ENCODE results near the gene ABCD4. TPM values are rescaled to one million over a fixed set of nuclear protein-coding genes. Genes with fewer than 3 reads are reported as not detected.
"Not testable (repeated sequence)": the region's sequence is repeated elsewhere in the genome, so short reads cannot be mapped to it uniquely, and the experiment has no call there.

Gene ABCD4
- total RNA-seq, 1 donor from 2014 or later = 23.6 TPM

DNA sequence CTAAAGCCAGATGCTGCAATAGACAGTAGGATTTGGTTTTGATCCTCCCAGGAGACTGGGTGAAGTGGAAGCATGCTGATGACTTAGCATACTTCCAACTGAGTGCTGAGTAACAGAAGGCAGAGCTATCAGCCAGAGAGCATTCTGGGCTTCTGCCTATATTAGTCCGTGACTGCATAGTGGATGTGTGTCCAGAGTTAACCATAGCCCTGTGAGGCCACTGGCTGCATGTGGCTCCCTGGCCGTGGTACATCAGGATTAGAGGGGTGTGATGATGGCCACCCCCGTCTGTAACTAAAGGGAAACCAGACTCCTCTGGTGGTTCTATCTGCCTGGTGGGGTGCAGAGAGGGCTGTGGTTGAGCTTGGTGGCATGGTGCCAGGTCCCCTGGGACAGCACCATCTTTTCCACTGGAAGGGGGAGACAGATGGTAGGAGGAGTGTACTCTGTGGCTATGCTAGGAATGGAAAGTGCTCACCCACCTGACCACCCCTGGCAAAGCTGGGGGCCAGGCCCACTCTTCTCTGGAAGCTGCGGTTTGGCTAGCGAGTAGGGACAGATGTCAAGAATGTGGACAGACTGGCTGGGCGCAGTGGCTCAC lies 27.4 kb downstream of the ABCD4 start:
- intact Hi-C loops (cut with micrococcal nuclease) = no loop called here
- H3K27me3 ChIP-seq (ENCODE audit: low read depth) = peaks cover 24% of the 10 kb centered on the region
- H3K4me1 ChIP-seq = no peaks in the 10 kb centered on the region
- no peak overlapping the region for H3K4me3 ChIP-seq
- TF ChIP-seq, protein P1, sequence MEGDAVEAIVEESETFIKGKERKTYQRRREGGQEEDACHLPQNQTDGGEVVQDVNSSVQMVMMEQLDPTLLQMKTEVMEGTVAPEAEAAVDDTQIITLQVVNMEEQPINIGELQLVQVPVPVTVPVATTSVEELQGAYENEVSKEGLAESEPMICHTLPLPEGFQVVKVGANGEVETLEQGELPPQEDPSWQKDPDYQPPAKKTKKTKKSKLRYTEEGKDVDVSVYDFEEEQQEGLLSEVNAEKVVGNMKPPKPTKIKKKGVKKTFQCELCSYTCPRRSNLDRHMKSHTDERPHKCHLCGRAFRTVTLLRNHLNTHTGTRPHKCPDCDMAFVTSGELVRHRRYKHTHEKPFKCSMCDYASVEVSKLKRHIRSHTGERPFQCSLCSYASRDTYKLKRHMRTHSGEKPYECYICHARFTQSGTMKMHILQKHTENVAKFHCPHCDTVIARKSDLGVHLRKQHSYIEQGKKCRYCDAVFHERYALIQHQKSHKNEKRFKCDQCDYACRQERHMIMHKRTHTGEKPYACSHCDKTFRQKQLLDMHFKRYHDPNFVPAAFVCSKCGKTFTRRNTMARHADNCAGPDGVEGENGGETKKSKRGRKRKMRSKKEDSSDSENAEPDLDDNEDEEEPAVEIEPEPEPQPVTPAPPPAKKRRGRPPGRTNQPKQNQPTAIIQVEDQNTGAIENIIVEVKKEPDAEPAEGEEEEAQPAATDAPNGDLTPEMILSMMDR (IDR thresholded peaks at IDR 0.05; ENCODE audit: borderline replicate concordance) = no peak
- peaks cover 17% of the 10 kb centered on the region for H3K9me3 ChIP-seq (replicated peaks)
- no peak for DNase-seq
- no peaks in the 10 kb centered on the region for H3K36me3 ChIP-seq
- H3K27ac ChIP-seq (replicated peaks) = no peak overlapping the region

DNA sequence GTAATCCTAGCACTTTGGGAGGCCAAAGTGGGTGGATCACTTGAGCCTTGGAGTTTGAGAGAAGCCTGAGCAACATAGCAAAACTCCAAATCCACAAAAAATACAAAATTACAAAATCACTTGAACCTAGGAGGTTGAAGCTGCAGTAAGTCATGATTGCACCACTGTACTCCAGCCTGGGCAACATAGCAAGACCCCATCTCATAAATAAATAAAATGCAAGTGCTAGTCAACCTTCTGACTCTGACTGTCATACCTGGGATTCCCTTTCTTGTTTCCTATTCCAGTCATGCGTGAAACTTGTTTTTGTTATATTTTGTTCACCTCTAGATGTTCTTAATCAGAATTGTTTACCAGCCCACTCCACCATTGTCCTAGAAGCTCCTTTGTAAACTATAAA lies 31.4 kb downstream of the ABCD4 start:
- Histone ChIP-seq H3K9me3 (replicated peaks) (no peaks in the 10 kb centered on the region), H3K4me1 (no peaks in the 10 kb centered on the region), H3K4me3 (no peak overlapping the region), H3K36me3 (no peaks in the 10 kb centered on the region), H3K27me3 (ENCODE audit: low read depth) (peaks cover 25% of the 10 kb centered on the region), H3K27ac (replicated peaks) (no peak overlapping the region)
- TF ChIP-seq, protein P1 (IDR thresholded peaks at IDR 0.05; ENCODE audit: borderline replicate concordance) = no peak
- DNase-seq = no peak
- intact Hi-C loops (cut with micrococcal nuclease) = no loop called here

DNA sequence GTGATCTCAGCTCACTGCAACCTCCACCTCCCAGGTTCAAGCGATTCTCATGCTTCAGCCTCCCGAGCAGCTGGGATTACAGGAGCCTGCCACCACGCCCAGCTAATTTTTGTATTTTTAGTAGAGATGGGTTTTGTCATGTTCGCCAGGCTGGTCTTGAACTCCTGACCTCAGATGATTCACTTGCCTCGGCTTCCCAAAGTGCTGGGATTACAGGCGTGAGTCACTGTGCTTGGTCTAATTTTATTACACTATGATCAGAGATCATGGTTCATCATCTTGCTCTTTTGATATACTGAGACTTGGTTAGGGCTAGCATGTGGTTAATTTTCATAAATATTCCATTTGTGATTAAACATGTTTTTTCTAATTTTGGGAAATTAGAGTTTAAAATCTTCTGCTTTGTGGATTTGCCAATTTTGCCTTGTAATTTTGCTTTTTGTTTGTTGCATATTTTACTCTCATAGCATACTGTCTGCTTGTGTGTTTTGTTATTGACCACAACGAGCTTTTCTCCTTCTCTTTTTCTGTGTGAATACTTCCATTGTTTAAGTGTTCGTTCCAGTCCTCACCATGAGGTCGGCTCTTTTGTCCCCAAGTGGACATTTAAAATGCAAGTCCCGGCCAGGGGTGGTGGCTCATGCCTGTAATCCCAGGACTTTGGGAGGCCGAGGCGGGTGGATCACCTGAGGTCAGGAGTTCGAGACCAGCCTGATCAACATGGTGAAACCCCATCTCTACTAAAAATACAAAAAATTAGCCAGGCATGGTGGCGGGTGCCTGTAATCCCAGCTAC lies 32.2 kb downstream of the ABCD4 start:
- DNase-seq; H3K36me3 ChIP-seq; H3K9me3 ChIP-seq (replicated peaks); H3K4me1 ChIP-seq; H3K27ac ChIP-seq (replicated peaks); intact Hi-C loops (cut with micrococcal nuclease); H3K4me3 ChIP-seq: not testable (repeated sequence)
- peaks cover 28% of the 10 kb centered on the region for H3K27me3 ChIP-seq (ENCODE audit: low read depth)

DNA sequence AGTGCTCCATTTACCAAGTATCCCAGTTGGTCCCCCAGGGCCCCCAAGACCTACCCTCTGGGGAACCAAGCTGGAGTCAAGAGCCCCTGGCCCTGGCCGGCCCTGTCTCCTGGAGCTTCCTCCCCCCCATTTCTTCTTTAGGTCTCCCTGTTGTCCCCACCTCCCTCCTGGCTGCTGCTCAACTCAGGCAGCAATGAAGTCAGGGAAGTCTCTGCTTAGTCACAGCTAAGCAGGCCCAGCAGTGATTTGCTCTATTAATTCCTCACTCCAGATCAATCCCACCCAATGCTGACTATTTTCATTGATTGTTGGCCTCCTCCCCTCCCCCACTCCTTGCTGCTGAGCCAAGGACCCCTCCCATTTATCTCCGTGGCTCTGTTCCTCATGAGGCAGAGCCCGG lies 35.1 kb downstream of the ABCD4 start:
- intact Hi-C loops (cut with micrococcal nuclease) = no loop called here
- no peak for DNase-seq
- TF ChIP-seq, protein P1 (IDR thresholded peaks at IDR 0.05; ENCODE audit: borderline replicate concordance) = no peak

DNA sequence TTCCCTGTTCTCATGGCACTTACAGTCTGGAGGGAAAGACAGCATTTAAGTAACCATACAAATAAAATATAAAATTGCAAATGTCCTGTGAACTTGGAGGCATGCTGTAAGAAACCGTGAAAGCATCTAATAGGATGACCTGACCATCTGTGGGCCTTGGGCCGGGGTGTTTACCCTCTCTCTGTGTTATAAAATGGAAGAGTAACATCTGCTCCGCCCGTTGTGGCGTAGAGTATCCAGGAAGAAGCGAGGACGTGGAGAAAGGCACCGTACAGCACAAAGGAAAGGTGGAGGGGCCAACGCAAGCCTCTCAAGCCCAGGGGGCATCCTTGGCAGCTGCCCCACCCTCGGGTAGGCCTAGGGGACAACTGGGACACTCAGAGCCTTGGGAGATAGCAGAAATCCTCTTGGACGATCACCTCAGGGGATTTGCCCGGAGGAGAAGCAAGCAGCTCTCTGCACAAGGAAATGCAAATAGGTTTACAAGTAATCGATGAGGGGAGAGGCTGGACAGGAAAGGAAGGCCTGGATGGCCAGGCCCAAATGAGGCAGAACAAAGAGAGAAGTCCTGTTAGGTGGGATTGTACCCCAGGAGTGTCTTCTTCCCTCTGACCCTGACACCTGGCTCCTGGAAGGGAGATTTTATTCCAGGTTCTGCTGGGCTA lies 37.3 kb downstream of the ABCD4 start:
- no peaks in the 10 kb centered on the region for H3K4me1 ChIP-seq

More for the DNA sequence above, 35.1 kb downstream of the ABCD4 start:
- Histone ChIP-seq H3K4me3 (no peak overlapping the region), H3K27ac (replicated peaks) (no peak overlapping the region), H3K4me1 (no peaks in the 10 kb centered on the region), H3K27me3 (ENCODE audit: low read depth) (peaks cover 25% of the 10 kb centered on the region), H3K36me3 (no peaks in the 10 kb centered on the region), H3K9me3 (replicated peaks) (no peaks in the 10 kb centered on the region)

More for the DNA sequence above, 37.3 kb downstream of the ABCD4 start:
- Histone ChIP-seq H3K4me3 (no peak overlapping the region), H3K27me3 (ENCODE audit: low read depth) (peaks cover 5% of the 10 kb centered on the region), H3K9me3 (replicated peaks) (no peaks in the 10 kb centered on the region), H3K36me3 (no peaks in the 10 kb centered on the region), H3K27ac (replicated peaks) (no peak overlapping the region)
- TF ChIP-seq, protein P1 (IDR thresholded peaks at IDR 0.05; ENCODE audit: borderline replicate concordance) = no peak
- DNase-seq = no peak
- intact Hi-C loops (cut with micrococcal nuclease) = no loop called here

Measured in left ventricle myocardium inferior (tissue), 1 donor.